ENCODE data around the gene C14orf132.

Gene C14orf132

DNA sequence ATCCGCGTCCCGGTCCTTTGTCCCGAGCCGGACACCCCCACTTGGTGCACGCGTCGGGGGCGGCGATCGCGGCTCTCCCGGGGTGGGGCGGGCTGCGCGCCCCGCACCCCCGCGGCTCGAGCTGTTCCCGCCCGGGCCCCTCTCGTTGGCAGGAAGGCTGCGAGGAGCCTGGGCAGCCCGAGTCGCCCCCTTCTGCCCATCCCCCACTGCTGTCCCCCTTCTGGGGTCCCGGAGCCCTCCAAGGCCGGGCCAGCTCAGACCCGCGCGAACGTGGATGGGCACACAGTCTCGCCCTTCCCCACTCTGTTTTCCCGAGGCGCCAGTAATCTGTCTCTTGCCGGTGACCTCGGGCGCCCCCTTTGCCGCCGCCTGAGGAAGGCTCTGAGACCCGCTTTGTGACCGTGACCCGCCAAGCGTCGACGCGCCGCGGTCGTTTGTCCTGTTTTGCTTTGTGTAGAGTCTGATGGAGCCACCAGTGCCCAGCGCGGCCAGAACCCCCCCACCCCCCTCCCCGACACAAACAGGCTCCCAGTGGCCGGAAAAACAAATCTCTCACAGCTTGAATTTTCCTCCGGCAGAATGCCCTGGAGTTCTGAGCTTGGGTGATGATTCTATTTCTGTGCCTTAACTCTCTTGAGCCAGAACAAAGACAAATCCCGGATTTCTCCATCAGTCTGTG lies 610 bp downstream of the C14orf132 start:
- in situ Hi-C loops (cut with HindIII; ENCODE audit: low sequenced_read_pairs), result no loop called here

DNA sequence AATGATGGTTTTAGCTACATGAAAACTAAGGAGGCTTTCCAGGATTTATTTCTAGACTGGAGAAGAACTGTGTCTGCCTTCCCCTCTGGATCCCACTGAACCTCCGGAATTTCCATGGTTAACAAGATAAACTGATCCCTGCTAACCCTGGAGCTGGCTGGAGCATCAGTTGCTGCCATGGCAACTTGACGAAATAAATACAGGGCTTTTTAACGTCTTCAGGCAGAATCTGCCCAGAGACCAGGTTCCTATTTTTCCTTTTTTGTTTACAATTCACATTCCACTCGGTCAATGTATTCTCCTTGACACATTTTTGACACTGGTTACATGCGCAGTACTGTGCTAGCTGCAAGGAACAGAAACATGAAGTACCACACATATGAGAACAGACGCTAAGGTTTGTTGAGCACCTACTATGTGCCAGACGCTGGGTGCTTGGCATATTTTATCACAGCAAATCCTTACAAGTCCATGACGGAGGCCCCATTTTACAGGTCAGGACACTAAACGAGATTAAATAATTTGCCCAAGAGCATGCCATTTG lies 1.7 kb downstream of the C14orf132 start:
- in situ Hi-C loops (cut with HindIII; ENCODE audit: low sequenced_read_pairs), result no loop called here

DNA sequence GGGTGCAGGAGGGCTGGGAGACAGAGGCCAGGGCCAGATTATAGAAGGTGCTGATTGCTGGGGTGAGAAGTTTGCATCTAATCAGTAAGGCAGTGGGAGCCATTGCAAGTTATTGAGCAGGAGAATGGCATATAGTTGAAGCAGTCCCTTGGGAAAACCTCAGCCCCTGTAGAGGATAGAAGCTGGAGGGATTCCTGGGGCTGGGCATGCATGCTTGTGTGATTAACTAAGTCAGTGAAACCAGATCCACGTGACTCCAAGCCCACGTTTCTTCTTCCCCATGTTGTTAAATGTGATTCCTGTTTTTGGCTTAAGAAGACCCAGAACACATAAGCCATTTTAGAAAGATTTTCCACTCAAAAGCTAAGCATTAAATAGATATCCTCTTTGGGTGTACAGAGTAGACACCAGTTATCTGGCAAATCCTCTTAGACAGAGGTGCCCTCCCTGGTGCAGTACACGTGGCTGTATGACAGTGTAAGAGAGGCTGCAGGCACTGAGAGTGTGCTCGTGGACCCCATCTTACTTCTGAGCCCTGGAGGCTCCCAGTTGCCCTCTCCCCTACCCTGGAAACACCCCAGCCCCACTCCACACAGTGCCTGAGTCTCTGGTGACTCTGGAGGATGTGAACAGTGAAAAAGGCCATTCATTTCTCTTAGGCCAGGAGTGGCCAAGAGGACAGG lies 3.2 kb downstream of the C14orf132 start:
- in situ Hi-C loops (cut with HindIII; ENCODE audit: low sequenced_read_pairs), result no loop called here

DNA sequence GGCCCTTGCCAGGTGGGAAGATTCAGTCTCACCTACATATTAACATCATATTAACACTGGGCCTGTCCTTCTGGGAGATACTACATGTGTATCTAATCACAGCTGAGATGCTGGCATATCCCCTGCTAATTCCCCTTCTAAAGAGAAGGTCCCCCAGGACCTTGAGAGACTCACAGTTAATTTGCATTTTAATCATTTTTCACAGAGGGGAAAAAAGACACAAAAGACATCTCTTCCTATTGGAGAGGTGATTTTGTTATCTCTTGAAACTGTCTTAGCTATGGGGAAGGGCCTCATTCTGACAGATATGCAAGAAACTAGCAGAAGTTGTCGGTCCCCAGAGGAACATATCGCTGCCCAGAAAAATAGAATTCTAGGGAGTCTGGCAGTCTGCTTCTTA lies 7.5 kb downstream of the C14orf132 start:
- in situ Hi-C loops (cut with HindIII; ENCODE audit: low sequenced_read_pairs), result no loop called here

DNA sequence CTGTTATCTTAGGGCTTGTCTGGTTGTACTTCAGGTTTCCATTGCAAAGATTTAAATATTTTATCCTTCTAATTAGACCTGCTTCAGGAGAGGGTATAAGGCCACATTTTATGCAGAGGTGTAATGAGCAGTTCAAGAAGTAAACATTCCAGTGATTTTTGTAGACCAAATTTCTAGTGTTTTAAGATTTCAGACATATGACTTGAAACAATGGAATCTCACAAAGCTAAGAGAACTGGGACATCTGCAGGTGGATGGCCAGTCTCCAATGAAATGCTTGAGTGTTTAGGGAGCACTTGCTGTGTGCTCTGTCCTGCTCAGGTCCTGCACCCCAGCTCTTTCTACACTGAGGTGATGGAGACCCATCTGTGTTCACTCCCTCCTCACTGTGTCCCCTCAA lies 7.9 kb downstream of the C14orf132 start:
- in situ Hi-C loops (cut with HindIII; ENCODE audit: low sequenced_read_pairs), result no loop called here

DNA sequence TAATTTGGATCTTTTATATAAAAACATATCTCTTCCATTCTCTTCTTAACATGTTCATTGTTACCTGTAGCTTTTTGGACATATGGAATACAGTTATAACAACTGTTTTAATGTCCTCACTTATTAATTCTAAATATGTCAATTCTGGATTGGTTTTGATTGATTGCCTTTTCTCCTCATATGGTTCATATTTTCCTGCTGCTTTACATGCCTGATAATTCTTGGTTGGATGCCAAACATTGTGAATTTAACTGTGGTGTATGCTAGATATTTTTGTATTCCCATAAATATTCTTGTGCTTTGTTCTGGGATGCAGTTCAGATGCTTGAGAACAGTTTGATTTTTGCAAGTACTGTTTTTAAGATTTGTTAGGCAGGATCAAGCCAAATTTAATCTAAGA lies 10.8 kb downstream of the C14orf132 start:
- in situ Hi-C loops (cut with HindIII; ENCODE audit: low sequenced_read_pairs), result no loop called here

DNA sequence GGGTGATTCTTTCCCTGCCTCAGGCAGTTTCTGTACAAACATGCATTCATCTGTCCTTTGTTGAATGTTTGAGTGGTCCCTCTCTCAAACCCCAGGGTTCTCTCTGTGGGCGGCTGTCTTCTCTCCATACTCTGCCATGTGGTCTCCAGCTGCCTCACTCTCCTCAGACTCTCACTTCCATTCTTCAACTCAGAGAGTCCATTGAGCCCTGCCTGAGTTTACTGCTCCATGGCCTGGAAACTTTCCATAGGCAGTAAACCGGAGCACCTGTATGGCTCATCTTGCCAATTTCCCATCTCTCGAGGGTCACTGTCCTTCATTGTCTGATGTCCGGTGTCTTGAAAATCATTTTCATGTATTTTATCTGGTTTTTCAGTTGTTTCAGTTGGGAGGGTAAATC lies 11.3 kb downstream of the C14orf132 start:
- in situ Hi-C loops (cut with HindIII; ENCODE audit: low sequenced_read_pairs), result no loop called here

DNA sequence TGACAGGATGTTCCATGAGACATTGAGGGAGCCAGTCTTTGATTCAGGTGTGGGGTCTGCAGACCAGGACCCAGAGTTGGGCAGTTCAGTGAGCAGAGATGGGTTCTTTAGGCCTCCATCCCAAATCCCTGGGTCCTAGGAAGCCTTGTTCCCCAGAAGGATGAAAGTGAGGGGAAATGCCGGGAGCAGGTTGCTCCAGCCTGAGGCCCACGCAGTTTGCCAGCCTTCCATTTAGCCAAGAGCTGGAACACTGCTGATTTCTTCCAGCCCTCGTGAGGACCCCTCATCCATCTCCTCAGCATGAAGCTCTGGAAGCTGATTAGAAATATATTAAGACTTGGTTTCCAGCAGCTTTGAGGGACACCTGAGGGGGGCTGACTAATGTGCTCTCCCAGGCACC lies 12.1 kb downstream of the C14orf132 start:
- in situ Hi-C loops (cut with HindIII; ENCODE audit: low sequenced_read_pairs), result no loop called here

DNA sequence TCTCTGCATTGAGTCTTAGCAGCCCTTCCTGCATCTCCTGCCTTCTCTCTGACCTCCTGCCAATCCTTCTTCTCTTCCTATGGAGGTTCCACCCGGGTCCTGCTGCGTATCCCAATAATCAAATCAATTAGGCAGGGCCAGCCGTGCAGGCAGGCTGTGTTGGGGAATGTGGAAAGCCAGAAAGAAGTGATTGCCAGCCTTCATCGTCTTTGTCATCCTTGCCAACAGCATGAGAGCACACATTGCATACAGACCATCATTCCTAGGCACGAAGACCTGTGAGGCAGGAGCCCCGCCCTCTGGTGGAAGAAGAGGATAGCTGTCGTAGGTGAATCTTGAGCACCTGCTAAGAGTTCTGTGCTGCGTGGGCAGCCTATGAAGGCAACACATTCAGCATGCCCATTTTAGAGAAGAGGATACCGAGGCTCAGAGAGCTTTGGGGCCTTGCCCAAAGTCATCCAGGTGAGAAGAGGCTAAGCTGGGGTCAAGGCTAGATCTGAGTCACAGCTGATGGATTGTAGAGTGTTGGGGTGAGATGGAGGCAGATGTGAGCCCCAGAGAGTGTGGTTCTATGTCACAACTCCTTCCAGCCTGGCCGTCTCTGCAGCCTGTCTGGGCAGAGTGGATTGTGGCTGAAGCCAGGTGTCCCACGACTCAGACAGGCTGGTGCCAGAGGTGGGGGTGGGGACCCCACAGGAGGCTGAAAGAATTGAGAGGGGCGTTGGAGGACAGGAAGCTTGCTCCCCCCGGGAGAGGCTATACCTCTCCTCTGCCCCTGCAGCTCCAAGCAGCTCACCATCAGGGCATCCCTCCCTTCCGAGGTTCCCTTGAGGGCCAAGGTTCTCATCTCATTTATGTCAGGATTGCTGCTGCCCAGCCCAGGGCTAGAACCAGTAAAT lies 12.7 kb downstream of the C14orf132 start:
- in situ Hi-C loops (cut with HindIII; ENCODE audit: low sequenced_read_pairs), result no loop called here

DNA sequence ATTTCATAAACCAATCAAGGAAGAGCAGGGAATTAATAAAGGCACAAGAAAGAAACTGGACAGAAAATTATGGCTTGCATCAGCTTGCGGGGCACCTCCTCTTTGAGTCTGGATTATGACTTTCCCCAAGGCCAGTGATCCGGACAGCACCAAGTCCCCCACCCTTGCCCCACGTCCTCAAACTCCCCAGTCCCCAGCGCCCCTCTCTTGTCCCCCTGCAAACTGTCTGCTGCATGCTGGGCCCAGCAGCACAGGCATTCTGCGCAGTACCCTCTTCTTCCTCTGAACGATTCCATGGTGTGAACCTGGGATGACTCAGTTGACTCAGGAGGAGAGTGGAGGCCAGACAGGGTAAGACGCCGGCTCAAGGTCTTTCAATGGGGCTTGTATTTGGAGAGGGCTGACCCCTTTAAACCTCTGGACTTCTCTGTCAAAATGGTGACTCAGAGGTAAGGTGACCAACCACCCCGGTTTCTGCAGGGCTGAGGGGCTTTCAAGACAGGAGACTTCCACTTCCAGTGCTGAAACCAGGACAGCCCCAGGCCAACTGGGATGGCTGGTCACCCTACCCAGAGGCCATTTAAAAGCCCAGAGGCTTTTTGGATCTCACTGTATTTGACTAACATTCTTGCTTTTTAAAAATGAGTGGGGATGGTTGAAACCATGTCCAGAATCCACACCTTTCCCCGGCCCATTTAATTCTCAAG lies 13.5 kb downstream of the C14orf132 start:
- in situ Hi-C loops (cut with HindIII; ENCODE audit: low sequenced_read_pairs), result no loop called here

DNA sequence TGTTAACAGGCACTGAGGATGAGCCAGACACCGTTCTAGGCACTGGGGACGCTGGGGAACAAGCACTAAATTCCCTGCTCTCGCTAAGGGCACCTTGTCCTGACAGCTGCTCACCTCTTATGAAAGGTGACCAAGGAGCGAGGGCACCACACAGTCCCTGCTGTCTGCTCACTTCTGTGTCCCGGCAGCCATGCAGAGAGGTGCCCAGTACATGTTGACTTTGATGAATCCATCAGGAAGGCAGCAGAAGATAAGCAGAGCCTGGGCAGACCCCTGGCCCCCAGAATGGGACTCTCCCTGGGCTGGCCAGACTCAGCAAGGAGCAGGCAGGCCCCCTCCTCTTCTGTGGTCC lies 14.1 kb downstream of the C14orf132 start:
- in situ Hi-C loops (cut with HindIII; ENCODE audit: low sequenced_read_pairs), result no loop called here

DNA sequence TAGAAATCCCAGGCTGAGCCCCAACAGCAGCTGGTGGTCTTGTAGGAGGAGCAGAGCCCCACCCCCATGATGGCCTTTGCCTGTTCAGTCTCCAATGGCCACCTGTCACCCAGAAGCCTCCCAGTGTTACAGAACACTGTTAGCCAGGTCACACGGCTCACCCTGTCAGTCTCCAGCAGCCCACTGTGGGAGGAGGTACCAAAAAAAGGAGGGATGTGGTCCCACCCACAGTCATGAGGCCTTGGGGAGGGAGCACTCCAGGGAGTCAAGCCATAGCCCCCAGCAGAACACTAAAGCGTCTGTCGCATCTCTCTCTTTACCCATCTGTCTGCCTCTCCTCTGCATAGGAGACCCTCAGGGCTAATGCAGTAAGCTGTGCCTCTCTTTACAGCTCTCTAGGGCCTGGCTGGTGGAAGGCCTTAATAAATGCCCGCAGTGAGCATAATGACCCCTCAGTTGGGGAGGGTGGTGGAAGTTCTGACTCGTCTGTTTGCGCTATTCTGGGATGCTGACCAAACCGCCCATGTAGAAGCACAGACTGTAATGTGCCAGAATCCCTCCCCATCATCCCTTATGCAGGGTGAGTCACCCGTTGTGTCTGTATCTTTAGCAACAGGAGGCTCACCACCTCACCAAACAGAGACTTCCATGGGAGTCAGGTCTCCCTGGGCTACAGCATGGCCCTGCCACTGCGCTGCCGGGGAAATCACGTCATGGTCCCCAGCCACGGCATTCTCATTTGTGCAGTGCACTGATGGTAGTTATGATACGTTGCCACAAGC lies 14.6 kb downstream of the C14orf132 start:
- in situ Hi-C loops (cut with HindIII; ENCODE audit: low sequenced_read_pairs), result no loop called here

DNA sequence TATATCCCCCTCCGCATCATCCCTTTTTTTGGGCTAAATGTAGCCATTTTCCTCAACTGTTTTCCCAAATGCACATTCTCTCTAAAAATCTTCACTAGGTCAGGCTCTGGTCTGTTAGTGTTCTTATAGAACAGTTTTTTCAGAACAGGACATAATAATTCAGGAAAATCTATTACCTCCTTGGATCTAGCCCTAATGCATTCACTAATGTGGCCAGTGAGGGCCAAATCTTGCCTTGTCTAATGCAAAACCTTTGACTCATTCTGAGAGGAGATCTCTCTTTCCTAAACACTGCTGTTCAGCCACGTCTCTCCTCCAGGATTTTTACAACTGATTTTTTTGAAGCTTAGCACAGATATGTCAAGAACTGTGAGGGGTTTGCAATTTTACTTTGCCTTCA lies 15.5 kb downstream of the C14orf132 start:
- in situ Hi-C loops (cut with HindIII; ENCODE audit: low sequenced_read_pairs), result loop anchor here (5.0 kb wide), 1 partner anchor 43 kb away; no protein-coding TSS in a partner anchor

DNA sequence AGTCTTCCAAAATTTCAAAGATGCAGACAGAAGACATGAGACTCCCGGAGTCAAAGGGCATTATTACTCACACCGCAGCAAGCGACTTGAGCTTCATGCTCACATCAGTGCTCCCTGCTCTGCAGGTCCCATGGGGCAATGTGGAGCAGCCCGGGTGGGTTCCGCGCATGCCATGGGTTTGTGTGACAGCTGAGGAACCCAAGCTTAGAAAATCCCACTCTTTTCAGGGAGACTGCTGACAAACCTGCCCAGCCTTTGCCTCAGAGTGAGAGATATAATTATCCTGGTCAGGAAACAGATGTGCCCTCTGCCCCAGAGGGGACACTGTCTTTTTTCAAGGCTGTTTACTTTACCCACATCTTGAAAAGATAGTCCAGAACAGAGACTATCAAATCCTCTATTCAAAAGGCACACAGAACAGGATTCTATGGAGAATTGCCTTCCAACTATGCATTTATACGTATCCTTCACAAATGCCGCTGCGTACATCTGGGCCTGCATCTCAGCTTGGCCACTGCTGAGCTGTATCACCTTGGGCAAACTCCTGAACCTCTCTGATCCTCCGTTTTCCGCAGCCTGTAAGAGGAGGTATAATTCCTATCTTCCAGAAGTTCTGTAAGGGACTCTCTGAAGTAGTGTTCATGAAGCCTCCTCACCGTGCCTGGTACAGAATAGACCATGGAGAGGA lies 16.0 kb downstream of the C14orf132 start:
- in situ Hi-C loops (cut with HindIII; ENCODE audit: low sequenced_read_pairs), result loop anchor here (5.0 kb wide), 1 partner anchor 42 kb away; no protein-coding TSS in a partner anchor

DNA sequence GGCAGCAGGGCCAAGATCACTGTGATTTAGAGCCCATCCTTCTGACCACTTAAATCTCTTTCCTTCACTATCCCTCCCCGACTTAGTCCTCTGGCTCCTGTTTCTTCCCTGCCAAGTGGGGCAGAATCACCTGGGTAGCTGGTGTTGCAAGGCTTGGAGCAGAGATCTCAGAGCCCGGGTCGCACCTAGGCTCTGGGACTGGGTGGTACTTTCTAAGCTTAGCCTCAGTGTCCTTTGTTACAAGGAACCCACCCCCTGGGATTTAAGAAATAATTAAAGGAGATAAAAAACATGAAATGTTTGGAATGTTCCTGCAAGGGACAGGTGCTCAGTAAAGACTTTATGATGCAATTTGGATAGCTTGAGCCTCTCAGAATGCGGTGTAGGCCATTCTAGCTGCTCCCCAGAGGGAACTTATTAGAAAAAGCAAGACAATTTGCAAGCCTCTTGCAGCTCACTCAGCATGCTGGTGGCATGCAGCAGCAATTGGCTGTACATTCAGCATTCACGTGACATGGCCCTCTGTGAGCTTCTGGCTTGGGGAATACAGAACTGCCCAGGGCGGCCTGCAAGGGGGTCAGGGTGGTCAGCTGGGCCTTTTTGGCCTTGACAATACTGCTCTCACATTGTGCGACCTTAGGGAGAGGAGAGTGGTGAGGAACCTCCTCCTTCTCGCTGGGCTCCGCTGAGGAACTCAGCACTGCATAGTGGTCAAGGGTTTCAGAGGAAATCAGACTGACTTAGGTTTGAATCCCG lies 16.8 kb downstream of the C14orf132 start:
- in situ Hi-C loops (cut with HindIII; ENCODE audit: low sequenced_read_pairs), result loop anchor here (5.0 kb wide), 1 partner anchor 41 kb away; no protein-coding TSS in a partner anchor

DNA sequence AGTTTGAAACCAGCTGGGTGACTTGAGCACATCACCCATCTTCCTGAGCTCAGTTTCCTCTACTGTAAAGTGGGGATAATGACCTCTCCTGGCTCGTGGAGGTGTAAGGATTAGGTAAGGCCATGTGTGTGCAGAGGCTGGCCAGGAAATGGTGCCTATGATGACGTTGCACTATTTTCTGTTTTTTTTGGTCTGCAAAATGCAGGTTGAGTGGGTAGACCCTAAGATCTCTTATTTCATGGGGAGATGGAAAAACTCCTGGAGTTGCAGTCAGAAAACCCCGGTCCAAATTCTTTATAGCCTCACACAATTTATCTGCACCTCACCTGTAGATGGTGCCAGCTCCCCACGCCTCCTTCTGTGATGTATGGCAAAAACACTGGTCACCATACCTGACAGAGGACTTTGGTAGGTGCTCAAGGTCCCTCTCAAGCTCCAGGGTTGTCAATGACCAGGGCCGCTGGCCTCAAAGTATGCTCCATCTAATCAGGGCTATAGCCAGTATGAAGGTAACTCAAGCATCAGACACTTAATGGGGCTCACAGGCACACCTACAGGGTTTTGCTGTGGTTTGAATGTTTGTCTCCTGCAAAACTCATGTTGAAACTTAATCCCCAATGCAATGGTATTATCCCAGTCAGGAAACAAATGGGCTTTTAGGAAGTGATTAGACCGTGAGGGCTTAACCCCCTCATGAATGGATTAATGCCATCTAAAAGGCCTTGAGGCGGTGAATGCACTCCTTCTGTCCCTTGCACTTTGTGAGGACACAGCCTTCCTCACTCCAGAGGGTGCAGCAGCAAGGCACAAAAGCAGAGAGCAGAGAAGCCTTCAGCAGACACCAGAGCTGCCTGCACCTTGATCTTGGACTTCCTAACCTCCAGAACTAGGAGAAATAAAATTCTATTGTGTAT lies 17.6 kb downstream of the C14orf132 start:
- in situ Hi-C loops (cut with HindIII; ENCODE audit: low sequenced_read_pairs), result loop anchor here (5.0 kb wide), 1 partner anchor 41 kb away; no protein-coding TSS in a partner anchor

DNA sequence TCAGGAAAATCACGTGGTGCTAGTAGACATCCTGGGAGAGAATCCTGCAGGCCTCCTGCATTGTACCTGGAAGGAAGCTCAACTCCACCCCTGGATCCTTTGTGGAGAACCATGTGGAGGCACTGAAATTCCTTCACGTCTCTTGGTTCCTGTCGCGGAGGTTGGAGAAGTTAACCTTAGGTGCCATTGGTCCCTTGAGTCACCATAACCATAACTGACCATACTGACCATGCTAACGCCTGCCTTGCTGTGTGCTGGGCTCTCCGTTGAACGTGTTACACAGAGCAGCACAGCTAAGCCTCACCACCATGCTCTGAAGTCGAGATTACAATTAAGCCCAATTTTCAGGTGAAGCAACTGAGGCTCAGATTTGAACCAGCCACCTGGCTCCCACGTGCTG lies 18.6 kb downstream of the C14orf132 start:
- in situ Hi-C loops (cut with HindIII; ENCODE audit: low sequenced_read_pairs), result loop anchor here (5.0 kb wide), 1 partner anchor 40 kb away; no protein-coding TSS in a partner anchor
